Measurements from ENCODE around the gene STX18. TPM values are rescaled to one million over a fixed set of nuclear protein-coding genes. Genes with fewer than 3 reads are reported as not detected.

STX18 gene
- total RNA-seq, 1 experiment from 2014 or later, result 20.9 TPM

GRCh38 chr4:4574052-4574451, 32.2 kb upstream of the STX18 start:
- no peaks in the 10 kb centered on the region for H3K4me1 ChIP-seq (ENCODE audit: insufficient read depth, low read length)
- H2AK5ac ChIP-seq (ENCODE audit: insufficient read length, low read length), result no peak overlapping the region
- H3K79me2 ChIP-seq (ENCODE audit: insufficient read depth, low read length), result no peaks in the 10 kb centered on the region
- H2BK15ac ChIP-seq (ENCODE audit: low read depth, low read length), result no peak overlapping the region
- H3K9me3 Mint-ChIP-seq, result peaks cover 12 to 13% of the 10 kb centered on the region in 2 experiments
- no peak overlapping the region for H2BK5ac ChIP-seq (ENCODE audit: insufficient read length, low read length)
- no peak for TF ChIP-seq CTCF (conservative IDR thresholded peaks at IDR 0.05)
- no peak overlapping the region for H3K4ac ChIP-seq (ENCODE audit: low read depth, low read length)
- H3K27me3 ChIP-seq (ENCODE audit: insufficient read depth, low read length), result no peaks in the 10 kb centered on the region; the same call in 1 of the 2 replicates
- H3K79me1 ChIP-seq (ENCODE audit: insufficient read depth, low read depth, low read length, poor library complexity, severe bottlenecking), result no peaks in the 10 kb centered on the region
- H3K9ac ChIP-seq (ENCODE audit: extremely low read depth, insufficient read length, low read length), result no peak overlapping the region
- no peak overlapping the region for H3K18ac ChIP-seq (ENCODE audit: insufficient read length, low read depth, low read length)
- H4K91ac ChIP-seq (ENCODE audit: insufficient read length, low read depth, low read length), result no peak overlapping the region
- H3K27ac Mint-ChIP-seq, result no peak overlapping the region
- no peak overlapping the region for H4K8ac ChIP-seq (replicated peaks; ENCODE audit: insufficient read length, low read depth, low read length)
- peaks cover 15 to 18% of the 10 kb centered on the region in 2 experiments for H3K4me1 Mint-ChIP-seq
- peaks cover 7% of the 10 kb centered on the region for H3K23me2 ChIP-seq (ENCODE audit: insufficient read length, low read depth, low read length, poor library complexity, severe bottlenecking)
- H2AFZ ChIP-seq (ENCODE audit: low read length), result no peak overlapping the region
- no peak overlapping the region for H2BK20ac ChIP-seq (ENCODE audit: low read depth, low read length, poor library complexity, severe bottlenecking)
- no peak overlapping the region for H3K27ac ChIP-seq (ENCODE audit: insufficient read length, low read depth, low read length)
- no CpG with 5 or more reads among the region's 5 CpGs for WGBS (ENCODE audit: extremely low coverage, insufficient read length, low lambda C conversion rate)
- no peak for DNase-seq
- no peaks in the 10 kb centered on the region for H3K9me3 ChIP-seq (ENCODE audit: control insufficient read depth, low read depth, low read length)
- no peak overlapping the region for H2BK120ac ChIP-seq (ENCODE audit: low read depth, low read length, poor library complexity, severe bottlenecking)
- peaks cover 63% of the 10 kb centered on the region for H3K27me3 Mint-ChIP-seq (ENCODE audit: low read depth)
- no peak overlapping the region for H3K23ac ChIP-seq (ENCODE audit: insufficient read length, low read depth, low read length)
- no peak overlapping the region for H2BK12ac ChIP-seq (ENCODE audit: insufficient read length, low read depth, low read length)
- no peak overlapping the region for H4K5ac ChIP-seq (ENCODE audit: insufficient read length, low read depth, low read length)
- H3K14ac ChIP-seq (ENCODE audit: insufficient read depth, low read length), result no peak overlapping the region
- H3K4me2 ChIP-seq (ENCODE audit: insufficient read depth, insufficient read length, low read length), result no peak overlapping the region
- H3K56ac ChIP-seq (ENCODE audit: insufficient read length, low read depth, low read length), result no peak overlapping the region
- H3T11ph ChIP-seq (ENCODE audit: low read length), result no peak overlapping the region
- no peaks in the 10 kb centered on the region for H4K20me1 ChIP-seq (ENCODE audit: control insufficient read depth, insufficient read depth, insufficient read length)
- H3K36me3 Mint-ChIP-seq (ENCODE audit: insufficient read depth in 1 of 3, low read depth in 3 of 3), result peaks cover 13 to 17% (median 15%) of the 10 kb centered on the region in 3 experiments
- H3K4me3 Mint-ChIP-seq, result peak overlapping the region in 1 of 2 experiments; percentile 74; a peak in 1 of 5 replicates
